Panc1 (cell line): ENCODE results near the gene ABI3BP.

ENCODE experiments used
- POLR2AphosphoS5 ChIP-seq: IDR thresholded peaks from 2 replicates; pipeline ENCODE4 v1.6.1; 2012; ENCODE audit warnings: mild to moderate bottlenecking, low read depth, low read length, moderate library complexity
- SIN3A ChIP-seq: IDR thresholded peaks from 2 replicates; pipeline ENCODE4 v1.6.1; 2012; ENCODE audit warnings: low read depth, mild to moderate bottlenecking, low read length, moderate library complexity, borderline replicate concordance; ENCODE audit not compliant: insufficient read depth
- TCF7L2 ChIP-seq: IDR thresholded peaks from 2 replicates; pipeline ENCODE4 v1.6.1; 2011; ENCODE audit warnings: mild to moderate bottlenecking, low read depth, low read length, inconsistent platforms
- TF ChIP-seq, protein P1 (sequence below): fragments of 450-650 bp; IDR thresholded peaks from 2 replicates; pipeline ENCODE4 v1.5.1; 2017; ENCODE audit warnings: mild to moderate bottlenecking
- TF ChIP-seq, protein P2 (sequence below), 2 experiments: IDR thresholded peaks; 2 replicates each; pipeline ENCODE4 v1.6.1; 2011 to 2012; ENCODE audit warnings: low read depth in 2 of 2, control low read depth in 1 of 2, low read length in 1 of 2, mild to moderate bottlenecking in 1 of 2, moderate library complexity in 1 of 2; ENCODE audit not compliant: insufficient read depth in 1 of 2

DNA sequence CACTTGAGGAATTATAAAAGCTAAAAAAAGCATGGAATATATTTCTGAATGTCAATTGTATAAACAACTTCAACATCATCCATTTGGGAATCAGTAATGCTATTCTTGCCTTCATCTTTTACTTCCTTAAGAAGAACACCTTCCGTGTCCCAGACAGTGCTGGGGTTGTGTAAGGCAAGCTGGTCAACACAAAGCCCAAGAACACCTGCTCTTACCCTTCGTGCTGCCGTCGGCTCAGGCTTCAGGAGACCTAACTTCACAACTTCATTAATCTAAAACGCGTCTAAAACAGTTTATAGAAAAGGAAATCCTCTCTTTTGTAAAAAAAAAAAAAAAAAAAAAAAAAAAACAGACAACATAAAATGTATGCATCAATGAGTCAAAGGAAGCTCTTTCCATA lies 81.3 kb downstream of the ABI3BP start:
- TF ChIP-seq, protein P1, sequence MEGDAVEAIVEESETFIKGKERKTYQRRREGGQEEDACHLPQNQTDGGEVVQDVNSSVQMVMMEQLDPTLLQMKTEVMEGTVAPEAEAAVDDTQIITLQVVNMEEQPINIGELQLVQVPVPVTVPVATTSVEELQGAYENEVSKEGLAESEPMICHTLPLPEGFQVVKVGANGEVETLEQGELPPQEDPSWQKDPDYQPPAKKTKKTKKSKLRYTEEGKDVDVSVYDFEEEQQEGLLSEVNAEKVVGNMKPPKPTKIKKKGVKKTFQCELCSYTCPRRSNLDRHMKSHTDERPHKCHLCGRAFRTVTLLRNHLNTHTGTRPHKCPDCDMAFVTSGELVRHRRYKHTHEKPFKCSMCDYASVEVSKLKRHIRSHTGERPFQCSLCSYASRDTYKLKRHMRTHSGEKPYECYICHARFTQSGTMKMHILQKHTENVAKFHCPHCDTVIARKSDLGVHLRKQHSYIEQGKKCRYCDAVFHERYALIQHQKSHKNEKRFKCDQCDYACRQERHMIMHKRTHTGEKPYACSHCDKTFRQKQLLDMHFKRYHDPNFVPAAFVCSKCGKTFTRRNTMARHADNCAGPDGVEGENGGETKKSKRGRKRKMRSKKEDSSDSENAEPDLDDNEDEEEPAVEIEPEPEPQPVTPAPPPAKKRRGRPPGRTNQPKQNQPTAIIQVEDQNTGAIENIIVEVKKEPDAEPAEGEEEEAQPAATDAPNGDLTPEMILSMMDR: no peak
- TF ChIP-seq POLR2AphosphoS5 (no peak), SIN3A (no peak), TCF7L2 (no peak)
- TF ChIP-seq, protein P2, sequence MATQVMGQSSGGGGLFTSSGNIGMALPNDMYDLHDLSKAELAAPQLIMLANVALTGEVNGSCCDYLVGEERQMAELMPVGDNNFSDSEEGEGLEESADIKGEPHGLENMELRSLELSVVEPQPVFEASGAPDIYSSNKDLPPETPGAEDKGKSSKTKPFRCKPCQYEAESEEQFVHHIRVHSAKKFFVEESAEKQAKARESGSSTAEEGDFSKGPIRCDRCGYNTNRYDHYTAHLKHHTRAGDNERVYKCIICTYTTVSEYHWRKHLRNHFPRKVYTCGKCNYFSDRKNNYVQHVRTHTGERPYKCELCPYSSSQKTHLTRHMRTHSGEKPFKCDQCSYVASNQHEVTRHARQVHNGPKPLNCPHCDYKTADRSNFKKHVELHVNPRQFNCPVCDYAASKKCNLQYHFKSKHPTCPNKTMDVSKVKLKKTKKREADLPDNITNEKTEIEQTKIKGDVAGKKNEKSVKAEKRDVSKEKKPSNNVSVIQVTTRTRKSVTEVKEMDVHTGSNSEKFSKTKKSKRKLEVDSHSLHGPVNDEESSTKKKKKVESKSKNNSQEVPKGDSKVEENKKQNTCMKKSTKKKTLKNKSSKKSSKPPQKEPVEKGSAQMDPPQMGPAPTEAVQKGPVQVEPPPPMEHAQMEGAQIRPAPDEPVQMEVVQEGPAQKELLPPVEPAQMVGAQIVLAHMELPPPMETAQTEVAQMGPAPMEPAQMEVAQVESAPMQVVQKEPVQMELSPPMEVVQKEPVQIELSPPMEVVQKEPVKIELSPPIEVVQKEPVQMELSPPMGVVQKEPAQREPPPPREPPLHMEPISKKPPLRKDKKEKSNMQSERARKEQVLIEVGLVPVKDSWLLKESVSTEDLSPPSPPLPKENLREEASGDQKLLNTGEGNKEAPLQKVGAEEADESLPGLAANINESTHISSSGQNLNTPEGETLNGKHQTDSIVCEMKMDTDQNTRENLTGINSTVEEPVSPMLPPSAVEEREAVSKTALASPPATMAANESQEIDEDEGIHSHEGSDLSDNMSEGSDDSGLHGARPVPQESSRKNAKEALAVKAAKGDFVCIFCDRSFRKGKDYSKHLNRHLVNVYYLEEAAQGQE (IDR thresholded peaks at IDR 0.05; ENCODE audit: insufficient read depth in 1 of 2, low read depth in 2 of 2, low read length in 1 of 2): no peak
